Colonic mucosa (tissue), 4 donors: ENCODE data around the gene TSHZ2. TPM values are rescaled to one million over a fixed set of nuclear protein-coding genes. Genes with fewer than 3 reads are reported as not detected.

Source experiments
- DNase-seq: peaks from one replicate; pipeline ENCODE4 v3.0.0-alpha.2; 2020
- H3K27ac ChIP-seq: fragments of 200-600 bp; one replicate; pipeline ENCODE4 v1.8.0; 2021
- H3K27me3 ChIP-seq: fragments of 200-600 bp; one replicate; pipeline ENCODE4 v1.8.0; 2021
- H3K36me3 ChIP-seq: fragments of 200-600 bp; one replicate; pipeline ENCODE4 v1.8.0; 2021
- H3K4me1 ChIP-seq: fragments of 200-600 bp; one replicate; pipeline ENCODE4 v1.8.0; 2021; ENCODE audit warnings: mild to moderate bottlenecking
- H3K4me3 ChIP-seq: fragments of 200-600 bp; one replicate; pipeline ENCODE4 v1.8.0; 2021
- H3K9ac ChIP-seq, 2 donors: one replicate each; pipeline ENCODE4 v1.7.0; 2013; ENCODE audit warnings: control low read depth in 2 of 2, low read depth in 2 of 2, low read length in 2 of 2
- H3K9me3 ChIP-seq: fragments of 200-600 bp; one replicate; pipeline ENCODE4 v1.8.0; 2021
- intact Hi-C: fragments of 100-400 bp; cut with DNase I; formaldehyde crosslinking; loops from one replicate; pipeline ENCODE4 v1.14.1; 2022
- total RNA-seq, 2 donors: library from RNA; stranded (reverse); fragmentation: NEBNext Ultra II Directional in 1 of 2; extraction: Animal tissue kit (Norgen Biotek cat#: 25700) in 1 of 2; gene quantifications; one replicate each; pipeline ENCODE4 v1.2.1, GENCODE V29; 2021
- TF ChIP-seq, protein P1 (sequence below): fragments of 200-600 bp; IDR thresholded peaks from one replicate; pipeline ENCODE4 v1.8.0; 2022; ENCODE audit warnings: antibody characterized with exemption, mild to moderate bottlenecking
- donor health status: healthy.
- donor health status: DM: no; HTN: no; CAD: no.
- donor health status: DM: no; HTN: no; CAD: no.

The TSHZ2 gene
- total RNA-seq, 2 donors from 2014 or later, result 2.1 to 3.1 TPM

DNA sequence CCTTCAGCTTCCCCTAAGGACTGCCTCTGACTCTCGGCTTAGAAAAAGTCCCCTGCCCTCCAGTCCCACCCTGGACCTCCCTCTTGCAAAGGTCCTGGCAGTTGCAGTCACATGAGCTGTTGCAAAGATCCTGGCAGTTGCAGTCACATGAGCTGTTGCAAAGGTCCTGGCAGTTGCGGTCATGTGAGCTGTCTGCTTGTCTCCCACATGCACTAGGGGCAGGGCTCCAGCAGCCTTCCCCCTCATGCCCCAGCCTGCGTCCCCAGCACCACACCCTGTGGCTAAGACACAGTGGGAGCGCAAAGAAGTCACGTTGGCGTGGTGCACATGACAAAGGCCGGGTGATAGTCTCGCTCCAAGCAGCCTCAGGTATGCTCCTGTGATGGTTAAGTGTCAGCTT is 538.5 kb downstream of the TSHZ2 start:
- Histone ChIP-seq H3K9ac (no peak overlapping the region), H3K27ac (no peak overlapping the region), H3K36me3 (no peaks in the 10 kb centered on the region), H3K4me3 (no peak overlapping the region), H3K27me3 (no peaks in the 10 kb centered on the region), H3K9me3 (no peaks in the 10 kb centered on the region), H3K4me1 (no peaks in the 10 kb centered on the region)
- no peak for DNase-seq
- intact Hi-C loops, result no loop called here
- TF ChIP-seq, protein P1, sequence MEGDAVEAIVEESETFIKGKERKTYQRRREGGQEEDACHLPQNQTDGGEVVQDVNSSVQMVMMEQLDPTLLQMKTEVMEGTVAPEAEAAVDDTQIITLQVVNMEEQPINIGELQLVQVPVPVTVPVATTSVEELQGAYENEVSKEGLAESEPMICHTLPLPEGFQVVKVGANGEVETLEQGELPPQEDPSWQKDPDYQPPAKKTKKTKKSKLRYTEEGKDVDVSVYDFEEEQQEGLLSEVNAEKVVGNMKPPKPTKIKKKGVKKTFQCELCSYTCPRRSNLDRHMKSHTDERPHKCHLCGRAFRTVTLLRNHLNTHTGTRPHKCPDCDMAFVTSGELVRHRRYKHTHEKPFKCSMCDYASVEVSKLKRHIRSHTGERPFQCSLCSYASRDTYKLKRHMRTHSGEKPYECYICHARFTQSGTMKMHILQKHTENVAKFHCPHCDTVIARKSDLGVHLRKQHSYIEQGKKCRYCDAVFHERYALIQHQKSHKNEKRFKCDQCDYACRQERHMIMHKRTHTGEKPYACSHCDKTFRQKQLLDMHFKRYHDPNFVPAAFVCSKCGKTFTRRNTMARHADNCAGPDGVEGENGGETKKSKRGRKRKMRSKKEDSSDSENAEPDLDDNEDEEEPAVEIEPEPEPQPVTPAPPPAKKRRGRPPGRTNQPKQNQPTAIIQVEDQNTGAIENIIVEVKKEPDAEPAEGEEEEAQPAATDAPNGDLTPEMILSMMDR, result no peak

DNA sequence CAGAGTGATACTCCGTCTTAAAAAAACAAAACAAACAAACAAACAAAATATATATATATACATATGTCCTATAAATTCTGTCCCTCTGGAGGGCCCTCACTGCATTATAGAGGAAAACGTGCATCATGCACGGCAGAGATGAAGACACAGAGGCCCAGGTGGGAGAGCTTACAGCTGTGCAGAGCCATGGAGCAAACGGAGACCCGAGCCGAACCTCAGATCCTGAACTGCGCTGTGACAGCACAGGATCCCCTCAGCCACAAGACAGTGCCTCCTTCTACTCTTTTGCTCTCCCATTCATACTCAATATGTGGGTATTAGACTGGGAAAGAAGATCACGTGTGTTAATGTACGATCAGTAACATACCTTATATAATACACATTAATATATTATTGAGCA is 539.9 kb downstream of the TSHZ2 start:
- TF ChIP-seq, protein P1, result no peak
- no peaks in the 10 kb centered on the region for H3K9me3 ChIP-seq
- H3K9ac ChIP-seq, result no peak overlapping the region
- intact Hi-C loops, result no loop called here
- no peaks in the 10 kb centered on the region for H3K27me3 ChIP-seq
- no peaks in the 10 kb centered on the region for H3K36me3 ChIP-seq
- DNase-seq, result no peak
- H3K4me1 ChIP-seq, result no peaks in the 10 kb centered on the region
- H3K27ac ChIP-seq, result no peak overlapping the region
- H3K4me3 ChIP-seq, result no peak overlapping the region

DNA sequence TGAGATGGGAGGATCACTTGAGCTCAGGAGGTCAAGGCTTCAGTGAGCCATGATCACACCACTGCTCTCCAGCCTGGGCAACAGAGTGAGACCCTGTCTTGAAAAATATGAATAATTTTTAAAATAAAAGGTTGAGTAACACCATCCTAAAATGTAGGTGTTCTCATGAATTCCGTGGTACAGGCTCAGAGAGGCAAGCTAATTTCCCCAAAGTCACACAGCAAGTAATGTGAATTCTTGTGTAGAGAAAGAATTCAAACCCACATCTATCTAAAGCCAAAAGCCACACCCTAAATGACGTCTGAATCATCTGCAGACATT is 541.0 kb downstream of the TSHZ2 start:
- intact Hi-C loops, result no loop called here
- Histone ChIP-seq H3K27me3 (no peaks in the 10 kb centered on the region), H3K36me3 (no peaks in the 10 kb centered on the region), H3K9ac (no peak overlapping the region), H3K27ac (no peak overlapping the region), H3K4me1 (no peaks in the 10 kb centered on the region), H3K9me3 (no peaks in the 10 kb centered on the region), H3K4me3 (no peak overlapping the region)
- TF ChIP-seq, protein P1, result no peak
- DNase-seq, result no peak

DNA sequence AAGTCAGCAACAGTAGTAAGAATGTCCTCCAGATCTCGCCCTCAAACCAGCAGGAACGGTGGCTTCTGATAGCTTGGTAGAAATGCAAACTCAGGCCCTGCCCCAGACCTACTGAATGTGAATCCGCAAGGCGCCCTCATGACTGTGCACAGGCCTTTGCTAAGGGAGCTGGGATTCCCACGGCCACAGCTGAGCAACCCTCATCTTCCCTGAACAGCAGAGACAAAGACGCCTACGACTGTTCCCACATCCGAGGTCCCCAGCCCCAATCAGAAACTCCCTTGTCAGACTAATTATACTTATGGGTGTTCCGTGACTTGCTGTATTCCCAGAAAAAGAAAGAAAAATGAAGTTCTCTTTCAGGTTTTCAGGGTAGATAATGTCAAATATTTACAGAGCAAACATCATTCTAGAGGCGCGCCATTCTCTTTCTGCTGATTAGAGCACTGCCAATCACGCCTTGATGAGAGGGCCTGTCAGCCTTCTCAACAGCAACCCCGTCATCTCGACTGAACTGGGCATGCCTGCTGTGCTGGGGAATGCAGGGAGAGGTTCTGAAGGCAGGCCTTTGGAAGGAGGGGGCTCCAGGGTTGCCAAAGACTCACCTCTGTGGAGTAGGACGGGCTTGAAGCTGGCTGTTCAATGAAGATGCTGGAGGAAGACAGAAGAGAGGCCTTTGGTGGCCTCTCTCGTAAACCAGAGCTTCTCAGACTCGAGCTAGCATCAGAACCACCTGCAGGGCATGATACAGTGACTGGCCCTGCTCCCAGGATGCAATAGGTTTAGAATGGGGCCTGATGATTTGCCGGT is 541.5 kb downstream of the TSHZ2 start:
- Histone ChIP-seq H3K9me3 (no peaks in the 10 kb centered on the region), H3K27ac (no peak overlapping the region), H3K4me1 (no peaks in the 10 kb centered on the region), H3K9ac (no peak overlapping the region), H3K36me3 (no peaks in the 10 kb centered on the region), H3K4me3 (no peak overlapping the region), H3K27me3 (no peaks in the 10 kb centered on the region)
- TF ChIP-seq, protein P1, result no peak
- intact Hi-C loops, result no loop called here
- DNase-seq, result peak; percentile 66

DNA sequence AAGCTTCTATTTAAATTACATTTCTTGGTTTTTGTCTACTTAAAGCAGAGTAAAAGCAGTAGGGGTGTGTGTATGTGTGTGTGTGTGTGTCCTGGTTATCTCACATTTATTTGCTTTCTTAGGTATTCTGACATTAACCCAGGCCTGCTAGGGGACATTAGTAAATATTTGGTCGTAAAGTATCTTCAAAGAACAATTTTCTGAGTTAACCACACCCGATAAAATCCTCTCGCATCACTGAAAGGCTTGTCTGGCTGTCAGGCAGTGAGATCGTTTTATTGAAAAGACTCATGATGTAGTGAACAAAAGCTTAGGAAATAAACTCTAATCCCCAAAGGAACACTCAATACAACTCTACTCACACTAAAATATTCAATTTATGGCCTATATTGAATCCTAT is 543.6 kb downstream of the TSHZ2 start:
- Histone ChIP-seq H3K4me3 (no peak overlapping the region), H3K9ac (no peak overlapping the region), H3K4me1 (no peaks in the 10 kb centered on the region), H3K27ac (no peak overlapping the region), H3K9me3 (no peaks in the 10 kb centered on the region), H3K27me3 (no peaks in the 10 kb centered on the region), H3K36me3 (no peaks in the 10 kb centered on the region)
- intact Hi-C loops, result no loop called here
- no peak for DNase-seq
- TF ChIP-seq, protein P1, result no peak
